HG03045 (cell line): Measurements from ENCODE around the gene RCOR2.

Experiments
- ATAC-seq: cut with Tn5 transposase; IDR thresholded peaks from one replicate; pipeline ENCODE4 v1.9.1; 2021; ENCODE audit warnings: mild to moderate bottlenecking, moderate library complexity; ENCODE audit not compliant: unreplicated experiment

Gene RCOR2

DNA sequence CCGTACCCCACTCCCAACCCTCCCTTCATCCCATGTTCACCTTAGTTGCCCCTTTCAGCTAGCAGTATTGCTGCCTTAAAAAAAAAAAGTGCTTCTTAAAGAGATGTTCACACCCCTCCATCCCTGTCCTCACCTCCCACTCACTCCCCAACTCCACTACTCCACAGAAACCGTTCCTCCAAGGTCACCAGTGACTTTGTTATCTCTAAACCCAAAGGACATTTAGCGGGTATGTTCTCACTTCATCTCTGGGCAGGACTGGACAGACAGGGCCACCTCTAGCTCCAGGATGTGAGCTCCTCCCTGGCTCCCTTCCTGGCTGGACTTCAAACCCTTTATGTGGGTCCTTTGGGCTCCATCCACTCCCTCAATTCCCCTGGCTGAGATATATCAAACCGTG is 6.4 kb upstream of the RCOR2 start:
- no peak for ATAC-seq

GRCh38 chr11:63922673-63923192 is 5.8 kb upstream of the RCOR2 start:
- ATAC-seq = no peak

DNA sequence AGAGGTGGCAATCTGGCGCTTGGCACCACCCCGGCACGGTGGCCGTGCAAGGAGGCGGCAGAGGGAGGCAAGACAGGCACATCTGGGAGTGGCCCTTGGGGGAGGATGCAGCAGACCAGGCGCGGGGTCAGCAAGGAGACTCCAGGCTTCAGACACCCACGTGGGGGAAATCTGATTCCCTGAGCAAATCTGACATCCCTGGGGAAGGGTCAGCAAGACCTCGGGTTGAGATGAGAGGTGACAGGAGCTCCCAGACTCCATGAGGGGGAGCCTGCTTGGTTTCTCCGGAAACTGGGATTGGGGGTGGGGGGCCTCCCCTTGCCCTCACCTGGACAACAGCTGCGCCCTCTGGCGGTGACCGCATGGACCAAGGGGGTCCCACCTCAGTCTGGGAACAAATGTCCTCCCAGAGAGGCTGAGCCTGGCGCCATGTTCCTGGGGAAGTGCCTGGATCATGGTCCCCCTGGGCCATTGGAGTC is 4.0 kb upstream of the RCOR2 start:
- ATAC-seq = no peak

DNA sequence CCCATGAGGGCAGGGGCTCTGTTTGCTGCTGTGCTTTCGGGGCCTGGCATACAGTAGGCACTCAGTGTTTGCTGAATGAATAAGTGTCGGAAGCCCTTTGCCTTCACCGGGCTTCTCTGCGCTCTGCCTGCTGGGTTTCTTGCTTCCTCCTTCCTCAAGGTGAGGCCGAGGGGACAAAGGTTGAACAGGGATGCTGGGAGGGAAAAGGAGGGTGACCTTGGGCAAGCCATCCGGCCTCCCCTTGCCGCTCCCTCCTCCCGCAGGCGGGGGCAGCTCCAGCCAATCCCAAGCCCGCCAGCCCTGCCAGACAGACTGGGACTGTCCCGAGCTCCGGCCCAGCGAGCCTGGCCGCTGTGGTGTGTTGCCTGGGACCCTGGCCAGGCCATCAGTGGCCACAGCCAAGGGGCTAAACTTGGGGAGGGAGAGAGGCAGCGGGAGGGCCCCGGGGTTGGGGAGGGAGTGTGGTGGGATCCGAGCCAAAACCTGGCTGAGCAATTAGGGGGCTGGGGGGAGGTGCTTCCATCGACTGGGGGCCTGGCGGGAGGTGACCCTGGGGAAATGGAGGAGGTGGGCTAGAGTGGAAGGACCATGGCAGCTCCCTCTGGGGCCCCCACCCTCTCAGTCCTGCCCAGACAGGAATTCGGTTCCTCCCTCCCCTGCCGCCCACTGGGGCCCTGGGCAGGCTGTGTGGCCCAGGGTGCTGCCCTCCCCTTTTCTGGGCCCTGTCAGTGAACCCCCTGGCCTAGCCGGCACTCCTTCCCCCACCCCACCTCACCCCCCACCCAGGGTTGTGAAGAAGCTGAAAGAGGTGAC is 3.4 kb upstream of the RCOR2 start:
- no peak for ATAC-seq

- no peak for ATAC-seq
Measured at GRCh38 chr11:63919267-63920125, 2.5 kb upstream of the RCOR2 start.

- ATAC-seq = no peak
Measured at GRCh38 chr11:63918507-63919191, 1.7 kb upstream of the RCOR2 start.

GRCh38 chr11:63917692-63918506 is 935 bp upstream of the RCOR2 start:
- ATAC-seq = no peak

DNA sequence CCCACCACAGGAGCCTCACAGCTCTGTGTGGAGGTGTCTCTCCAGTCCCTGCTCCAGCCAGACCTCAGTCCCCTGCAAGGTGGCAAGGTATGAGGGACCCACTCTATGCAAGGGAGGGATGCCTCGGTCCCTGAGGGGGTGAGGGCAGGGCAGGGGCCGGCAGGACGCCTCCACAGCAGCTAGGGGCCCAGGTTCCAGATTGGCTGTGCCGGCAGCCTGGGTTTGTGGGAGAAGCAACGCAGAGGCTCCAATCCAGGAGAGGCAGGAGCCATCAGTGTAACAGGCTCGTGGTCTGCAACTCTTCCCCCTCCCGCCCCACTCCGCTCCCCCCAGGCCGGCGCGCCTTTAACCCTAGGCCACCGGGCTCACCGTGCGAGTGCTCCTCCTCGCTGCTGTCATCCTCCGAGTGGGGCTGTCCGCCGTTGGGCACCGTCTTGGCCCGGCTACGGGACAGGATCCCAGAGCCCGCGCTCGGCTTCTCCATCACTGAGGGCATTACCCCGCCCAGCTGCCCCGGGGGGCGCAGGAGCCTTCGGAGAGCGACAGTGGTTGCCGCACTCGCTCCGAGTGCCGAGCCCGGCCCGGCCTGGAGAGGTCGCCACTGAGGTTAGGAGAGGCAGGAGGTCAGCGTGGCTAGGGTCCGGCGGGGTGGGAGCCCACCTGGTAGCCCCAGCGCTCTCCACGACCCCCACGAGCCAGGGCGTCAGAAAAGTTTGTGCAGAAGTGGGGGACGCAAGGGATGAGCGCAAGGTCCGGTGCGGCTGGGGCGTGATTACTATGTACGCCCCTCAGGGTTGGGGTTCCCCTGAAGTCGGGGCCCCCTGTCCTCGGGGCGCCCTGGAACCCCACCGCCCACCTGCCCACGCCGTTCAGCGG is 765 bp downstream of the RCOR2 start:
- ATAC-seq = peak; percentile 21

- ATAC-seq = no peak
Measured at GRCh38 chr11:63914896-63915691, 1.9 kb downstream of the RCOR2 start.

GRCh38 chr11:63913866-63914830 is 2.8 kb downstream of the RCOR2 start:
- no peak for ATAC-seq

GRCh38 chr11:63912678-63913077 is 4.3 kb downstream of the RCOR2 start:
- ATAC-seq = no peak

DNA sequence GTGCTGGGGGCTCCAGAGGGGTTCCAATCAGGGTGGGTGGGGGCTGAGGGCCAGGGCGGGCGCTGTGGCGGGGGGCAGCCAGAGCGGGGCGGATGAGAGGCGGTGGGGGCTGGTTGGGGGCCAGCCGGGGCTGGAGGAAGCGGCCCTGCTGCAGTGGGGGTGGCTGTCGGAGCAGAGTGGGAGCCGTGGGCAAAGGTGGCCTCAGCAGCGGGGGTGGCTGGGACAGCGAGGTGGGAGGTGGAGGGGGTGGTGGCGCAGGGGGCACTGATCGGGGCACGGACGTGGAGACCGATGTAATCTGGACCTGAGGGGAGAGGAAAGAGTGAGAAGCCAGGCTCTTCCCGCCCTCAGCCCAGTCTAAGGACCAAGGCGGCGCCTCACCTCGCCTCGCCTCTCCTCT is 5.1 kb downstream of the RCOR2 start:
- ATAC-seq = no peak

DNA sequence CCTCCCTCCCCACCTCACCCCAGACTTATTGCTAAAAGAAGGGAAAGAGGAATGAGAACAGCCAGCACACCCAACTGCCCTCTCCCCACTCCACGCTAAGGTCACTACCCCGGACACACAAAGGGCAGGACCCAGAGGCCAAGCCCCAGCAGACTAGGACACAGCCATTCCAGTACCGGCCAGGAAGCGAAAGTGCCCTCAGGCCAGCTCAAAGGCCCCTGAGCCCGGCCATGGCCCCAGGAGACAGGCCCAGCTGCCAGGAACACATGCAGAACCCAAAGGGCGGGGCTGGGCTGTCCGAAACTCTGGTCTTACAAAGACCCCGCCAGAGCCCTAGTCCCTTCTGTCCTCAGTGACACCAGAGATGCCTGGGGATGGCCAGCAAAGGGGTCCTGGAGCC is 5.5 kb downstream of the RCOR2 start:
- no peak for ATAC-seq

- no peak for ATAC-seq
Measured at GRCh38 chr11:63910675-63911074, 6.3 kb downstream of the RCOR2 start.

GRCh38 chr11:63909591-63910506 is 7.1 kb downstream of the RCOR2 start:
- no peak for ATAC-seq
